ENCODE results near the gene PRXL2B.

DNA sequence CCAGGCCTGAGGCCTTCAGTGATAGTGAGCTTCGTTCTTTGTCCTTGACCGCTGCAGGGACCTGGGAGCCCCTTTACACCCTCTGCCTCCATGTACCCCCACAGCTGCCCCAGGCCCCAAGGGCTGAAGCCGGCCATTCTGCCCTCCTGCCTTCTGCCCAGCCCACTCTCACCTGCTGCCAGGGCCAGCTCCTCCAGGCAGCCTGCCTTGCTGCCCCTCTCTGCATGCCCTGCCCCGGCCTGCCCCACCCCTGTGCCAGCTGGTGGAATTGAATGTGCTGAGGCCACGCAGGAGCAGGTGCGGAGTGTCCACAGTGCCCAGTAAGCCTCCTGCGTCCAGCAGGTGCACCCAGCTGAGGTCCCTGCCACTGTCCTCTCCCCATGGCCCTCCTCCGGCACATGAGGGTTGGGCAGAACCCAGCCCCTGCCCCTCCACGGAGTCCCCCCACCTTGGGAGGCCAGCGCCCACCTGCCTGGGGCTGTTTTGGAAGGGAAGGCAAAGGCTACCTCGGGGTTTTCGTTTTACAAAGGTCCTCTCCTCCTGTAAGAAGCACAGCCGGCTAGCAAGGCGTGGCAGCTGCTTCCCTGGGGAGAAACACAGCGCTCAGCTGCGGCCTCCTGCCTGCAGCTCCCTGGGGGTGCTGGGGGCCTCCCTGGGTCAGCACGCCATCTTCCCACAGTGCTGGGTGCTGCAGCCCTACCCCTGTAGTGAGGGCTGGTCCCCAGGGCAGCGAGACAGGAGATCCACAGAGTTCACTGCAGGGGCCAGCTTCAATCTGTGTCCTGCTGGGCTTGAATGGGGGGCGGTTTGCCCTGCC lies 25.3 kb downstream of the PRXL2B start:
- TF ChIP-seq, protein P1, sequence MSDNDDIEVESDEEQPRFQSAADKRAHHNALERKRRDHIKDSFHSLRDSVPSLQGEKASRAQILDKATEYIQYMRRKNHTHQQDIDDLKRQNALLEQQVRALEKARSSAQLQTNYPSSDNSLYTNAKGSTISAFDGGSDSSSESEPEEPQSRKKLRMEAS (IDR thresholded peaks at IDR 0.05; ENCODE audit: low read depth, low read length) = no peak
- TF ChIP-seq, protein P2, sequence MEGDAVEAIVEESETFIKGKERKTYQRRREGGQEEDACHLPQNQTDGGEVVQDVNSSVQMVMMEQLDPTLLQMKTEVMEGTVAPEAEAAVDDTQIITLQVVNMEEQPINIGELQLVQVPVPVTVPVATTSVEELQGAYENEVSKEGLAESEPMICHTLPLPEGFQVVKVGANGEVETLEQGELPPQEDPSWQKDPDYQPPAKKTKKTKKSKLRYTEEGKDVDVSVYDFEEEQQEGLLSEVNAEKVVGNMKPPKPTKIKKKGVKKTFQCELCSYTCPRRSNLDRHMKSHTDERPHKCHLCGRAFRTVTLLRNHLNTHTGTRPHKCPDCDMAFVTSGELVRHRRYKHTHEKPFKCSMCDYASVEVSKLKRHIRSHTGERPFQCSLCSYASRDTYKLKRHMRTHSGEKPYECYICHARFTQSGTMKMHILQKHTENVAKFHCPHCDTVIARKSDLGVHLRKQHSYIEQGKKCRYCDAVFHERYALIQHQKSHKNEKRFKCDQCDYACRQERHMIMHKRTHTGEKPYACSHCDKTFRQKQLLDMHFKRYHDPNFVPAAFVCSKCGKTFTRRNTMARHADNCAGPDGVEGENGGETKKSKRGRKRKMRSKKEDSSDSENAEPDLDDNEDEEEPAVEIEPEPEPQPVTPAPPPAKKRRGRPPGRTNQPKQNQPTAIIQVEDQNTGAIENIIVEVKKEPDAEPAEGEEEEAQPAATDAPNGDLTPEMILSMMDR (IDR thresholded peaks at IDR 0.05; ENCODE audit: low read depth, low read length) = no peak
- no peak for TF ChIP-seq POLR2A (IDR thresholded peaks at IDR 0.05; ENCODE audit: extremely low read depth, insufficient read length)
